ENCODE results near the gene WNK2.
"Not testable (repeated sequence)": the region's sequence is repeated elsewhere in the genome, so short reads cannot be mapped to it uniquely, and the experiment has no call there.

The WNK2 gene

DNA sequence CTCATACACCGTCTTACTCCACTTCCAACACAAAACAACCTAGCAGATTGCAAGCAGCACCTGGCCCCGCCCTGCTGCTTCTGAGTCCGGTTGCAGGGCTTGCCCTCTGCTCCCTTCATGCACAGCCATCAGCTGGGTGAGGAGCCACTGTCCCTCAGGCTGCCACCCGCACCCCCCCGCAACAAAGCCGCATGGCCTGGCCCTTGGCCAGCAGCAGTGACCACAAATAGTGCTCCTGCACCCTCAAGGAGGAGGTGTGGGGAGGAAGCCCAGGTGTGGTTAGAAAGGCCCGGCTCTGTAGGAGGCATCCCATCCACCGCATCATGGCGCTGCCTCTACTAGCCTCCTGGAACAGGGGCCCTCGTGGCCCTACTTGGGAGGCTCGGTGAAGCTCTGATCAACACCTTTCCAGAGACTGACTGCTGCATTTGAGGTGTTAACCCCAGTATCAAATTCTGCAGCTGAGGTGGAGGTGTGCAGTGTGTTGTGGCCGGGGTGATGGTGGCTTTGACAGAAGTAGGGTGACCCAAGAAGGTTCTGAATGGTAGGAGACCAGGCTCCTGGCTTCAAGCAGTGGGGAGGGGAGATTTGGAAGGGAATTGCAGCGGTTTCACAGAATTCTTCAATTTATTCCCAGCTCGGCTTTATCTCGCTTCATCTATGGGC, 52.7 kb downstream of the WNK2 start:
- DNase-seq (ENCODE audit: low spot score): no peak

GRCh38 chr9:93237540-93237939, 53.6 kb downstream of the WNK2 start:
- no peak for DNase-seq (ENCODE audit: low spot score)

GRCh38 chr9:93238953-93239925, 55.3 kb downstream of the WNK2 start:
- DNase-seq (ENCODE audit: low spot score): no peak

- DNase-seq (ENCODE audit: low spot score): peak; percentile 48
Observed at GRCh38 chr9:93240891-93241334, 57.0 kb downstream of the WNK2 start.

- DNase-seq (ENCODE audit: low spot score): no peak
Observed at GRCh38 chr9:93243112-93243511, 59.2 kb downstream of the WNK2 start.

- no peak for DNase-seq (ENCODE audit: low spot score)
Observed at GRCh38 chr9:93244101-93244500, 60.2 kb downstream of the WNK2 start.

- no peak for DNase-seq (ENCODE audit: low spot score)
Observed at GRCh38 chr9:93244510-93245436, 60.8 kb downstream of the WNK2 start.

DNA sequence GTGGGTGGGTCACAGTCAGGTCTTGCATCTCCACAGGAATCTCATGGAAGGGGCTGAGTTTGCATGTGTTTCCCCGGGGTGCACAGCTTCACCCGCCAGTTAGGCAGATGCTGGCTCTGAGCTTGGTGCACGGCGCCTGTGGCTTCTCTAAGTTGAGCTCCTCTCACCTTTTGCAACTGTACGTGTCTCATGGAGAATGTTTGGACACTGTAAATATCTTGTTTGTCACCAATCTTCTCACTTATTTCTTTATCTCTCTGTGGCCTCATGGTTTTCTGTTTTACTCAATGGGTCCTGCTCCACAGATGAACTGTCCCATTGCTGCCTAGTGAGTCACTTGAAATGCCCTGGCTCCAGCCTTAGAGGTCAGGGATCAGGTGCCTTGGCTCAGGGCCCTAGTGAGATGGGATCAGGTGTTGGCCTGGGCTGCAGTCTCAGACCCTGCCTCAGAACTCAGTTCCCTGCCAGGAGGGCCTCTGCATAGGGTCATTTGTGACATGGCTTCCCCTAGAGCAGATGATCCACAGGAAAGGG, 61.6 kb downstream of the WNK2 start:
- no peak for DNase-seq (ENCODE audit: low spot score)

DNA sequence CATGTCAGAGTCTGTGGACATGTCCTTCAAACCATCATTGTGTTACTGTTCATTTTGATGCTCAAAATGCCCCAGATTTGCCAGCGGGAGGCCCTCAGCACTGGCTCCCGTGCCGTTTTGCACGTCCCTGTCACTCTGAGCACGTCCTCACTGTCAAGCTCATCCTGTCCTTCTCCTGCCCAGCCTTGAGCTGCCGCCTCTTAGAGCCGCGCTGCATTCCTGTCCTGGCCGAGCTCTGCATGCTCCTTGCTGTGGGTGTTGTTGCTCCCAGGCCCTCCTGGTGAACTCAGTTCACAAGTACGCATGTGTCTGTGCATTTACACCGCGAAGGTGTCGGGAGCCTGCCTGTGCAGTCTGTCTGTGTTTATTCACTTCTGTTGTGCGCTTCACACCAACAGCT, 62.2 kb downstream of the WNK2 start:
- DNase-seq (ENCODE audit: low spot score): no peak

DNA sequence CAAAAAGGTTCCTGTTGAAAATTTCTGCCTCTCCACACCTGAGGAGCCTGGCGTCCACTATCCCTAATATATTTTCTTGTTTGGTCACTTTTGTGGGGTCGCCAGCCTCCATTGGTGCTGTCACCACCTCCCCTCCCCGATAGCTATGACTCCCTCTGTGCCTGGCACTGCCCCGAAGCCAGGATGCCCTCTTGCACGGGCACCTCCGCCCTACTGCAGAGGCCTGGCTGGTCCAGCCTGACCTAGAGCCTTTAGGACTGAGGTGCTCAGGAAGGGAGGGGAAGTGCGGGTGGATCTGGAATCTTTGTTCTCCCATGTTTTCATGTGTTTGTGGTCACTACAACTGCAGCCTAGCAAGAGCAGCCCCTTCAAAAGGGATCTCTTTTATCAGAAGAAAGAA, 62.6 kb downstream of the WNK2 start:
- DNase-seq (ENCODE audit: low spot score): no peak

GRCh38 chr9:93247099-93247865, 63.3 kb downstream of the WNK2 start:
- no peak for DNase-seq (ENCODE audit: low spot score)

DNA sequence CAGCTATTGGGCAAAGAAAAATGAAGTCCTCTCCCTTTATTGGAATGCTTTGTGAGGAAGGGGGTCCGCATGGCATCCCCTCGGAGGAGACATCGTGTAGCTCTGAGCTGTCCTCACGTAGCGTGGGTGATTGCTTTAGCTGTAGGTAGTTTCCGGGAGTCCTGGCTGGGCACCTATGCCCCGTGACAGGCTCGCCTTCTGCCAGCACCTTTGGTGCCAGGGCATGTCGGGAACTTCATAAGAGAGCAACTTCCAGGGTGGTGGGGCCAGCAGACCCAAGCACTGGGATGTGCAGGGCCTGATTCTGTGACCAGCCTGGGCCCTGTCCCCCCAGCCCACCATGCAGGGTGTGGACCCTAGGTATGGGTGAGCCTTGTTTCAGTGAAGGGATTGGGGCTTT, 64.0 kb downstream of the WNK2 start:
- DNase-seq (ENCODE audit: low spot score): no peak

DNA sequence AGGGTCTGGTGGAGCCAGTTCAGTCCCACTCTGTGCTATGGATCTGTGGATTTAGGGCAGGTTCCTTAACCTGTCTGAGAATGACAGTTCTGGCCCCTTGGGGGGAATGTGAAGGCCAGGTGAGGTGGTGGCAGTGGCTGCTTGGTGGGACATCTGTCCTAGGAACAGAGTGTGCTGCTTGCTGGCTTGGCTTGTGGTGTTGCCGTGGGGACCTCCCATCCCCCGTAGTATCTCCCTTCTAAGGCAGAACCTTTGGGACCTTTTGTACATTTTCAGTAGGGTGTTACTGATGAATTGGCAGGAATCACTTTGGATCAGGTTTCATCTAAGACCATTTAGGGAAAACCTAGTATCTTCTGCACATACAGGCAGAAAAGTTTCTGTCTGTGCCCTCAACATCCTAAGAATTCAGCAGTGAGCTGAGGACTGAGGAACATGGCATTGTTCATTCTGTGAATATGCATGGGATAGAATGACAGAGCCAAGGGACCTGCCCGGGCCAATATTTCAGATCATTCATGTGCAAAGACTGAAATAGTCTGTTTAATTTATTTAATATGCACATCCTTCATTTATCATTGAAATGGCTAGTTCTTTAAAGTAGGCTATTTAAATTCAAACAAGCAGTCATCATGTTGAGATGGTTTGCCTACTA, 64.6 kb downstream of the WNK2 start:
- DNase-seq (ENCODE audit: low spot score): no peak

- no peak for DNase-seq (ENCODE audit: low spot score)
Observed at GRCh38 chr9:93250185-93250584, 66.2 kb downstream of the WNK2 start.

- DNase-seq (ENCODE audit: low spot score): not testable (repeated sequence)
Observed at GRCh38 chr9:93251309-93251708, 67.4 kb downstream of the WNK2 start.

- no peak for DNase-seq (ENCODE audit: low spot score)
Observed at GRCh38 chr9:93252116-93252780, 68.3 kb downstream of the WNK2 start.

GRCh38 chr9:93252781-93253530, 69.0 kb downstream of the WNK2 start:
- no peak for DNase-seq (ENCODE audit: low spot score)

- DNase-seq (ENCODE audit: low spot score): no peak
Observed at GRCh38 chr9:93253633-93254032, 69.7 kb downstream of the WNK2 start.

DNA sequence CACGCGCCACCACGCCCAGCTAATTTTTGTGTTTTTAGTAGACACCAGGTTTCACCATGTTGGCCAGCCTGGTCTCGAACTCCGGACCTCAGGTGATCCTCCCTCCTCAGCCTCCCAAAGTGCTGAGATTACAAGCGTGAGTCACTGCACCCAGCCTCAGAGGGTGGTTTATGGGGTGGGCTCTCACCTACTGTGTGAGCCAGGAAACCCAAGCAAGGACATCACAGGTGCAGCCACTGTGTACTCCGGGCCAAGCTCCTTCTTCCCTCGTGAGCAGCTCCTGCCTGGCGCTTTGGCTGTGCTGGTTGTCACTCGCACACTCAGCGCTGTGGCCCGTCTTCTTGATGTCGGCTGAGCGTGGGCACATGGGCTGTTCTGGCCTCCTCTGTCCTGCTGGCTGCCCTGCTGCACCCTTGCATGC, 70.1 kb downstream of the WNK2 start:
- DNase-seq (ENCODE audit: low spot score): no peak

All from HuH-7 (cell line).